A673 (cell line): ENCODE results near the gene SSTR4. TPM values are rescaled to one million over a fixed set of nuclear protein-coding genes. Genes with fewer than 3 reads are reported as not detected.
A peak's percentile ranks its signal among the peaks of the same experiment; 100 is the strongest.

Experiments used
- BruUV-seq: library from RNA; stranded (reverse); fragments of 400-500 nt; replicated peaks from 2 replicates; lab custom pipeline; 2021; lab: Mats Ljungman, UMichigan
- CTCF ChIA-PET: fragments of 300-600 bp; sonication (Branson Sonifier 250); formaldehyde crosslinking; loops from one replicate; lab custom pipeline; 2022; ENCODE audit warnings: antibody characterized with exemption; lab: Charles Lee
- POLR2A ChIA-PET: fragments of 300-600 bp; sonication (Branson Sonifier 250); formaldehyde crosslinking; loops from one replicate; lab custom pipeline; 2022; ENCODE audit warnings: antibody characterized with exemption; ENCODE audit not compliant: low non-redundant PET; lab: Charles Lee
- DNase-seq: peaks from one replicate; pipeline ENCODE4 v3.0.0-alpha.2; 2015; ENCODE audit warnings: low spot score
- H3K27ac ChIP-seq: fragments of 200-600 bp; sonication (generic); 2 replicates; pipeline ENCODE4 v1.5.1; 2016; ENCODE audit warnings: mixed run types, low read depth, mild to moderate bottlenecking, mixed read lengths, antibody characterized with exemption, low read length; ENCODE audit not compliant: poor library complexity, severe bottlenecking
- H3K27me3 ChIP-seq: fragments of 200-600 bp; sonication (generic); replicated peaks from 2 replicates; pipeline ENCODE4 v1.6.1; 2017; ENCODE audit warnings: mixed run types, low read depth, mild to moderate bottlenecking, mixed read lengths, antibody characterized with exemption, low read length; ENCODE audit not compliant: insufficient read depth, poor library complexity
- H3K36me3 ChIP-seq: fragments of 200-600 bp; sonication (generic); 2 replicates; pipeline ENCODE4 v1.6.1; 2016; ENCODE audit warnings: mixed run types, mild to moderate bottlenecking, mixed read lengths, antibody characterized with exemption, low read length; ENCODE audit not compliant: insufficient read depth, poor library complexity, severe bottlenecking
- H3K4me1 ChIP-seq: fragments of 200-600 bp; sonication (generic); 2 replicates; pipeline ENCODE4 v1.6.1; 2017; ENCODE audit warnings: mixed run types, mild to moderate bottlenecking, mixed read lengths, antibody characterized with exemption, low read length; ENCODE audit not compliant: insufficient read depth, poor library complexity, severe bottlenecking
- H3K4me3 ChIP-seq: fragments of 200-600 bp; sonication (generic); 2 replicates; pipeline ENCODE4 v1.5.1; 2016; ENCODE audit warnings: low read depth, mixed run types, mild to moderate bottlenecking, mixed read lengths, low read length; ENCODE audit not compliant: poor library complexity, severe bottlenecking
- H3K9me3 ChIP-seq: fragments of 200-600 bp; sonication (generic); 2 replicates; pipeline ENCODE4 v1.6.1; 2016; ENCODE audit warnings: mixed run types, low read depth, mild to moderate bottlenecking, mixed read lengths, antibody characterized with exemption, low read length; ENCODE audit not compliant: poor library complexity, severe bottlenecking
- CTCF ChIP-seq: fragments of 300-800, 200-600 bp; sonication (generic); conservative IDR thresholded peaks from 2 replicates; pipeline ENCODE4 v1.5.1; 2017; ENCODE audit warnings: low read depth, mild to moderate bottlenecking, antibody characterized with exemption, low read length, moderate library complexity, mixed read lengths
- EZH2 ChIP-seq: fragments of 200-600 bp; sonication (generic); IDR thresholded peaks from 2 replicates; pipeline ENCODE4 v1.6.1; 2017; ENCODE audit warnings: borderline replicate concordance, low read depth, mild to moderate bottlenecking, mixed read lengths, antibody characterized with exemption, low read length; ENCODE audit not compliant: poor library complexity, severe bottlenecking
- intact Hi-C: fragments of 100-400 bp; cut with micrococcal nuclease; formaldehyde crosslinking; loops from one replicate; pipeline ENCODE4 v1.10.0; 2022; ENCODE audit not compliant: unreplicated experiment
- total RNA-seq: library from RNA; stranded (reverse); gene quantifications from 2 replicates; pipeline ENCODE4 v1.2.3, GENCODE V29; 2021

SSTR4 gene
- total RNA-seq, 1 experiment from 2014 or later = not detected

DNA sequence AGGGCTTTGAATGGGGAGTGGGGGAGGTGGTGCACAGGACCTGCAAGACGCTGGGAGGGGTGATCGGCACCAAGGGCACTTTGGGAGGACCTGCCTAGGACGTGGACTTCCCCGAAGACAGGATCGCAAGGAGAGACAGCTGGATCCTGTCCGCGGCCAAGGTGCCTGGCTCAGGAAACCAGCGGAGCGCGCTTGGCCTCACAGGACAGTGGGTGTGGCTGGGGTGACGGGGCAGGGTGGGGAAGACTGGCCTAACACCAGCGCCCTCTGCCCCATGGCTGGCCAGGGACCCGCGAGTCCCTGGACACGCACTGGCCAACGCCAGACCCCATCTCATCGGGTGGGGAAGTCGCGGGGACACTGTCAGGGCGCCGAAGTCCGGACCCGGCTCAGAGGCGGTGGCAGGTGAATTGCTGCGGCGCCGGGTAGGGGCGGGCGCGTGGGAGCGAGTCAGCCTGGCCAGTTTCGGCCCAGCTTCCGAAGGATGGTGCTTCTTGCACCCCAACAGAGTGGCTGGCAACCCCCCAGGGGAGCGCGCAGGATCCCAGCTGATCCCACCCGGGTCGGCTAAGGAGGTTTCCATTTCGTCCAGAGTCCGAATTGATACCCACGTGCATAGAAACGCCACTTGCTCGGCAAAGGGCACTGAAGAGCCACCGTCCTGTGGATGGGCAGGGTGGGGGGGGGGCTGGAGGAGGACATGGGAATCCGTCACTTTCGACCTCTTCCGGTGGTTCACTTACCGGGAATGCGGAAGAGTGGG lies 15.1 kb downstream of the SSTR4 start:
- no peak overlapping the region for H3K27ac ChIP-seq
- TF ChIP-seq CTCF = no peak
- no peak for TF ChIP-seq EZH2
- ChIA-PET CTCF (interaction anchor here (0.6 to 0.9 kb wide), 2 partner anchors 290 to 358 kb away, joined by 3 to 4 read pairs; no protein-coding TSS in a partner anchor), POLR2A (no interaction called here)
- no peak for DNase-seq
- H3K9me3 ChIP-seq = no peaks in the 10 kb centered on the region
- peaks cover 99% of the 10 kb centered on the region for H3K27me3 ChIP-seq
- H3K4me3 ChIP-seq = no peak overlapping the region
- intact Hi-C loops = loop anchor here (10.0 kb wide), 1 partner anchor 295 kb away; no protein-coding TSS in a partner anchor
- H3K4me1 ChIP-seq = no peaks in the 10 kb centered on the region
- H3K36me3 ChIP-seq = no peaks in the 10 kb centered on the region
- BruUV-seq = no TSS peak

DNA sequence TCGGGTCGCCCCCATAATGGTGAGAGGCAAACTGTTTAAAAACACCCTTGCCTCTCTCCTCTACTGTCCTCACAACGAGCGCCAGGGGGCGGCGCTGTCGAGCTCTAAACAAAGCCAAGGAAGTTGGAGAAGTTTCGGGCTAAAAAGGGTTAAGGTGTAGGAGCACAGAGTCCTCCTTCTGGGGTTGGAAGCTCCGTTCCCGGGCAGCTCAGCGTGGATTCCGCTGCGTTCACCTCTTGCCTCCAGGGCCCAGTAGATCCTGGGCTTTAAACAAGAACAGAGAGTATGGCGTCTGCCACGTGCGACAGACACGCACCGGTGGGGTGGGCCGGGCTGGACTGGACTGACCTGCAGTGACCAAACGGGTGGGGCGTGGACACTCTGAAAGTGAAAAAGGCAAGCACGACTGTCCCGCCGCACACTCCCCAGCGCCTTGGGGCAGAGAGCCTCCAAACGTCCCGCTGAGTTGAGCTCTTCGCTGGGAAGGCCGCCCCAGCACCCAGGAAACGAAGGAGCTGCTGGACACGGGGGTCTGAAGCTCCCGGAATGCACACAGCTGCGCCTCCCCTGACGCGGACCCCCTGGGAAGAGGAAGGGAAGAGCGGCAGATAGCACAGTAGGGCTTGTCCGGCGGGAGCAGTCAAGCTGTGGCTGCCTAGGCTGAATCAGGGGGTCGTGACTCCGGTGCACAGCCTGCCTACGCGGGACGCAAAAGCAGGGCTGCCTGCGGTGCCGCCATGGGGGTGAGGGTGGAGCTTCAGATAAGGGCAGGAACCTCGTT lies 15.9 kb downstream of the SSTR4 start:
- Histone ChIP-seq H3K4me3 (no peak overlapping the region), H3K27ac (no peak overlapping the region), H3K36me3 (no peaks in the 10 kb centered on the region), H3K9me3 (peaks cover 1% of the 10 kb centered on the region), H3K4me1 (no peaks in the 10 kb centered on the region), H3K27me3 (peaks cover 96% of the 10 kb centered on the region)
- intact Hi-C loops = loop anchor here (10.0 kb wide), 1 partner anchor 294 kb away; no protein-coding TSS in a partner anchor
- ChIA-PET POLR2A (no interaction called here), CTCF (interaction anchor here (0.6 to 0.9 kb wide), 3 partner anchors 288 to 359 kb away, joined by 3 to 4 read pairs (median 3); no protein-coding TSS in a partner anchor)
- DNase-seq = peak; percentile 66
- no TSS peak for BruUV-seq
- TF ChIP-seq CTCF (peak; percentile 57), EZH2 (no peak)

GRCh38 chr20:23052904-23053303 lies 17.8 kb downstream of the SSTR4 start:
- no peak for TF ChIP-seq EZH2
- no peak for TF ChIP-seq CTCF
- peaks cover 80% of the 10 kb centered on the region for H3K27me3 ChIP-seq
- ChIA-PET POLR2A (no interaction called here), CTCF (no interaction called here)
- H3K27ac ChIP-seq = no peak overlapping the region
- H3K9me3 ChIP-seq = peaks cover 5% of the 10 kb centered on the region
- DNase-seq = no peak
- H3K4me3 ChIP-seq = no peak overlapping the region
- H3K36me3 ChIP-seq = no peaks in the 10 kb centered on the region
- intact Hi-C loops = loop anchor here (10.0 kb wide), 1 partner anchor 292 kb away; no protein-coding TSS in a partner anchor
- BruUV-seq = no TSS peak
- no peaks in the 10 kb centered on the region for H3K4me1 ChIP-seq
